B cell (primary cell): ENCODE results near the gene GLTP. TPM values are rescaled to one million over a fixed set of nuclear protein-coding genes. Genes with fewer than 3 reads are reported as not detected.

Source experiments
- ATAC-seq: fragments of 200-7000 bp; cut with Tn5 transposase; one replicate; pipeline ENCODE4 v1.10.0; 2021; ENCODE audit warnings: low read depth, mild to moderate bottlenecking, moderate number of reproducible peaks, moderate library complexity
- CTCF ChIA-PET: fragments of 350-600 bp; sonication (Branson Sonifier 250); formaldehyde crosslinking; loops from one replicate; lab custom pipeline; 2021; ENCODE audit warnings: antibody characterized with exemption, inconsistent platforms; lab: Charles Lee
- POLR2A ChIA-PET: fragments of 350-600 bp; sonication (Branson Sonifier 250); formaldehyde crosslinking; loops from one replicate; lab custom pipeline; 2021; ENCODE audit warnings: antibody characterized with exemption; lab: Charles Lee
- DNase-seq: peaks from one replicate; pipeline ENCODE4 v3.0.0; 2013
- H2AFZ ChIP-seq: 2 replicates; pipeline ENCODE4 v1.6.1; 2012; ENCODE audit warnings: mild to moderate bottlenecking, low read depth, low read length; ENCODE audit not compliant: insufficient read depth, poor library complexity, severe bottlenecking
- H3K27ac ChIP-seq, 2 donors: 1 replicate in 1 of 2; 2 replicates in 1 of 2; pipeline ENCODE4 v1.5.1; 2012 to 2013; ENCODE audit warnings: low read length in 2 of 2, mild to moderate bottlenecking in 2 of 2, moderate library complexity in 1 of 2
- H3K27me3 ChIP-seq, 4 experiments: fragments of 200-600 bp in 1 of 4; sonication (generic) in 1 of 4; replicated peaks in 1 of 4; 1 replicate in 2 of 4; 2 replicates in 2 of 4; pipeline versions ENCODE4 v1.6.1 to v1.7.0; 2013 to 2016; ENCODE audit warnings: low read length in 3 of 4, mild to moderate bottlenecking in 2 of 4, mixed read lengths in 1 of 4, moderate library complexity in 1 of 4; ENCODE audit not compliant: insufficient read depth in 4 of 4, control insufficient read depth in 3 of 4; ENCODE audit errors: control extremely low read depth in 1 of 4
- H3K36me3 ChIP-seq, 2 experiments: replicated peaks in 1 of 2; 1 replicate in 1 of 2; 2 replicates in 1 of 2; pipeline versions ENCODE4 v1.6.1 to v1.7.1; 2013; ENCODE audit warnings: low read length in 1 of 2; ENCODE audit not compliant: insufficient read depth in 2 of 2, control insufficient read depth in 1 of 2; ENCODE audit errors: control extremely low read depth in 1 of 2, extremely low read depth in 1 of 2
- H3K4me1 ChIP-seq, 2 donors: fragments of 200-600 bp in 1 of 2; sonication (generic) in 1 of 2; 1 replicate in 1 of 2; 2 replicates in 1 of 2; pipeline versions ENCODE4 v1.5.1 to v1.6.1; 2013 to 2017; ENCODE audit warnings: low read length in 2 of 2; ENCODE audit not compliant: control insufficient read depth in 2 of 2, insufficient read depth in 2 of 2
- H3K4me2 ChIP-seq: replicated peaks from 2 replicates; pipeline ENCODE3; 2012; ENCODE audit warnings: mild to moderate bottlenecking, low read depth, low read length; ENCODE audit not compliant: poor library complexity, severe bottlenecking
- H3K4me3 ChIP-seq, 5 experiments: fragments of 200-600 bp in 1 of 5; sonication (generic) in 1 of 5; 1 replicate in 3 of 5; 2 replicates in 2 of 5; pipeline versions ENCODE4 v1.5.1 to v1.7.0; 2011 to 2016; ENCODE audit warnings: low read length in 4 of 5, mild to moderate bottlenecking in 4 of 5, low read depth in 2 of 5, control low read depth in 1 of 5, moderate library complexity in 1 of 5; ENCODE audit not compliant: insufficient read depth in 1 of 5; ENCODE audit errors: control extremely low read depth in 1 of 5, extremely low read depth in 1 of 5
- H3K79me2 ChIP-seq: fragments of 200-600 bp; sonication (generic); one replicate; pipeline ENCODE4 v1.6.0; 2016; ENCODE audit warnings: low read length; ENCODE audit not compliant: control insufficient read depth, insufficient read depth
- H3K9ac ChIP-seq: fragments of 200-600 bp; sonication (generic); 2 replicates; pipeline ENCODE4 v1.6.1; 2017; ENCODE audit warnings: mild to moderate bottlenecking, low read length, moderate library complexity
- H3K9me3 ChIP-seq, 3 donors: one replicate each; pipeline versions ENCODE4 v1.6.1 to v1.7.1; 2013; ENCODE audit warnings: low read length in 2 of 3; ENCODE audit not compliant: control insufficient read depth in 2 of 3, insufficient read depth in 1 of 3; ENCODE audit errors: control extremely low read depth in 1 of 3
- H4K20me1 ChIP-seq: 2 replicates; pipeline ENCODE4 v1.6.0; 2012; ENCODE audit warnings: mild to moderate bottlenecking, low read length; ENCODE audit not compliant: insufficient read depth, control insufficient read depth, poor library complexity, severe bottlenecking
- H3K27ac Mint-ChIP-seq: one replicate; pipeline ENCODE4 v1.8.0; 2021; ENCODE audit warnings: mixed read lengths
- H3K27me3 Mint-ChIP-seq: one replicate; pipeline ENCODE4 v1.8.0; 2021; ENCODE audit warnings: mixed read lengths
- H3K4me1 Mint-ChIP-seq: one replicate; pipeline ENCODE4 v1.8.0; 2021; ENCODE audit warnings: mixed read lengths
- H3K4me3 Mint-ChIP-seq: one replicate; pipeline ENCODE4 v1.8.0; 2021; ENCODE audit warnings: mixed read lengths
- H3K9me3 Mint-ChIP-seq: one replicate; pipeline ENCODE4 v1.8.0; 2022; ENCODE audit warnings: mixed read lengths; ENCODE audit not compliant: insufficient read depth
- CTCF ChIP-seq: fragments of 200-600 bp; IDR thresholded peaks from one replicate; pipeline ENCODE4 v1.8.0; 2022; ENCODE audit warnings: antibody characterized with exemption, mild to moderate bottlenecking
- EZH2 ChIP-seq: IDR thresholded peaks from 2 replicates; pipeline ENCODE4 v1.6.1; 2012; ENCODE audit warnings: borderline replicate concordance, low read depth, mild to moderate bottlenecking, moderate library complexity, low read length; ENCODE audit not compliant: insufficient read depth, poor library complexity, severe bottlenecking
- WGBS: methylation state at CpG from one replicate; pipeline ENCODE4 v1.1.5; 2013; ENCODE audit warnings: missing lambda C conversion rate; ENCODE audit not compliant: insufficient coverage; 5-methylcytosine and 5-hydroxymethylcytosine counted together
- intact Hi-C: fragments of 100-400 bp; cut with micrococcal nuclease; formaldehyde crosslinking; loops from one replicate; pipeline ENCODE4 v1.10.0; 2022
- polyA plus RNA-seq: library from polyadenylated mRNA; depleted of rRNA; stranded (reverse); fragments of >200 nt; gene quantifications from 2 replicates; pipeline ENCODE4 v1.2.3, GENCODE V29; 2012
- total RNA-seq, 2 donors: library from RNA; stranded (reverse); fragments of 120-200 nt in 1 of 2; gene quantifications; 1 replicate in 1 of 2; 2 replicates in 1 of 2; pipeline versions ENCODE4 v1.2.3 to v1.2.4, GENCODE V29; 2013 to 2022

Gene GLTP
- total and polyA plus RNA-seq, 2 donors (not counting 1 experiment from before 2014, with no cell fraction given), result 18.7 to 24.9 TPM

GRCh38 chr12:109910969-109911348 is 30.6 kb upstream of the GLTP start:
- no peaks in the 10 kb centered on the region for H3K4me1 Mint-ChIP-seq
- Histone ChIP-seq H3K4me1 (no peaks in the 10 kb centered on the region), H3K79me2 (no peaks in the 10 kb centered on the region), H3K27me3 (no peaks in the 10 kb centered on the region), H3K4me2 (no peak overlapping the region), H3K9ac (no peak overlapping the region), H2AFZ (no peak overlapping the region), H3K27ac (no peak overlapping the region), H3K36me3 (peaks cover 2 to 80% of the 10 kb centered on the region in 2 experiments), H4K20me1 (no peaks in the 10 kb centered on the region), H3K4me3 (no peak overlapping the region), H3K9me3 (no peaks in the 10 kb centered on the region)
- DNase-seq (no peak), ATAC-seq (no peak)
- no peaks in the 10 kb centered on the region for H3K27me3 Mint-ChIP-seq
- POLR2A ChIA-PET, result no interaction called here
- CTCF ChIA-PET, result interaction anchor here (0.7 kb wide), 1 partner anchor 56 kb away, joined by 3 read pairs; no protein-coding TSS in a partner anchor
- TF ChIP-seq EZH2 (no peak), CTCF (no peak)
- WGBS, result 94% methylated on average over 12 of the region's 12 CpGs
- H3K27ac Mint-ChIP-seq, result no peak overlapping the region
- intact Hi-C loops, result no loop called here
- no peak overlapping the region for H3K4me3 Mint-ChIP-seq
- no peaks in the 10 kb centered on the region for H3K9me3 Mint-ChIP-seq

DNA sequence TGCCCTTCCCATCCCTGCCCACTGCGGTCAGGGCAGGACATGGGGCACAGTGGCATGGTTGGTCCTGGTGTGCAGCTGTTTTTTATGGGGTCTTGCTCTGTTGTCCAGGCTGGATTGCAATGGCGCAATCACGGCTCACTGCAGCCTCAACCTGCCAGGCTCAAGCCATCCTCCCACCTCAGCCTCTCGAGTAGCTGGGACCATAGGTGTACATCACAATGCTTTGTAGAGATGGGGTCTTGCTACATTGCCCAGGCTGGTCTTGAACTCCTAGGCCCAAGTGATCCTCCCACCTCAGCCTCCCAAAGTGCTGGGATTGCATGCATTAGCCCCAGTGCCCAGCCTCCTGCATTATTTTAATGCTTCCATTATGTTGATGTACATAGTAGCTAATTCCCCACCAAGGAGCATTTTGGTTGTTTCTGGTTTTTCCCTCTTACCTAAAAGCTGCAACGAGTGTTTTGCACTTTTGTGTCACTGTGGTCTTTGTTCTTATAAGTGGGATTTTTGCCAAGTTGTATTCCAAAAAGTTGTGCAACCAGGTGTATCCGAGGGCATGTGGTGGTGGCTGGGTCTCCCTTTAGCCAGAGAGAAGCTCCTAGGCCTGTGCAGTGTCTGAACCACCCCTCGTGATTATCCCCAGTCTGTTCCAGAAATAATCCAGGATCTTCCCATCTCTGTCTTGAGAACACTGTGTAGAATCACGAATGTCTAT is 30.1 kb upstream of the GLTP start:
- POLR2A ChIA-PET, result interaction anchor here (0.6 kb wide), 1 partner anchor 1763 kb away, joined by 6 read pairs; no protein-coding TSS in a partner anchor
- DNase-seq (no peak), ATAC-seq (no peak)
- WGBS, result 100% methylated on average over 5 of the region's 8 CpGs
- H3K4me1 Mint-ChIP-seq, result no peaks in the 10 kb centered on the region
- Histone ChIP-seq H3K36me3 (peaks cover 2 to 80% of the 10 kb centered on the region in 2 experiments), H3K9ac (no peak overlapping the region), H3K27me3 (no peaks in the 10 kb centered on the region), H3K4me3 (no peak overlapping the region), H3K9me3 (no peaks in the 10 kb centered on the region), H2AFZ (no peak overlapping the region), H3K27ac (no peak overlapping the region), H4K20me1 (no peaks in the 10 kb centered on the region), H3K79me2 (no peaks in the 10 kb centered on the region), H3K4me1 (no peaks in the 10 kb centered on the region), H3K4me2 (no peak overlapping the region)
- no peak for TF ChIP-seq EZH2
- no peak for TF ChIP-seq CTCF
- no peaks in the 10 kb centered on the region for H3K27me3 Mint-ChIP-seq
- CTCF ChIA-PET, result no interaction called here
- no peak overlapping the region for H3K4me3 Mint-ChIP-seq
- intact Hi-C loops, result no loop called here
- H3K27ac Mint-ChIP-seq, result no peak overlapping the region
- H3K9me3 Mint-ChIP-seq, result no peaks in the 10 kb centered on the region
